Regular cardiac myocyte (primary cell): ENCODE measurements around the gene HTR3C. TPM values are rescaled to one million over a fixed set of nuclear protein-coding genes. Genes with fewer than 3 reads are reported as not detected.

ENCODE experiments used
- total RNA-seq: library from RNA; depleted of rRNA; stranded (reverse); fragments of >200 nt; gene quantifications from 2 replicates; pipeline ENCODE4 v1.2.3, GENCODE V29; 2014

The HTR3C gene
- total RNA-seq, result not detected in 2 replicates

DNA sequence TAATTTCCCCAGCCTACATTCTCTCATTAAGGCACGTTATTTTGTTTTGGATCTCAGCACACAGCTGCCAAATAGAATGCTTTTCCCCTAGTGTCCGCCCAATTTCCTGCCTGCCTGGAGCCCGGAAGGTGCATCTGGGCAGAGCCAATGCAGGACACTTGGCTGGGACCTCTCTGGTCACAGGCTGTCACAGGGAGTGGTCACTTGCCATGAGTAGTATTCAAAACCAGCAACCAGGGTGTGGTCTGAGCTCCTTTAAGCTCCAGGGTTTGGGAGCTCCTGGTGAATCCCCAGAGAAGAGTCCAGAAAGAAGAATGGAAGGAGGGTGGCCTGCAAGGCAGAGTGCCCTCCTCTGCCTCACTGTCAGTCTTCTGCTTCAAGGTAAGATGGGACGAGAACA lies at the start of gene HTR3C:
TSS of gene HTR3C (plus strand) at position 281 of the 400 bp plus-strand sequence. CDS start at position 315, 34 bp downstream.

DNA sequence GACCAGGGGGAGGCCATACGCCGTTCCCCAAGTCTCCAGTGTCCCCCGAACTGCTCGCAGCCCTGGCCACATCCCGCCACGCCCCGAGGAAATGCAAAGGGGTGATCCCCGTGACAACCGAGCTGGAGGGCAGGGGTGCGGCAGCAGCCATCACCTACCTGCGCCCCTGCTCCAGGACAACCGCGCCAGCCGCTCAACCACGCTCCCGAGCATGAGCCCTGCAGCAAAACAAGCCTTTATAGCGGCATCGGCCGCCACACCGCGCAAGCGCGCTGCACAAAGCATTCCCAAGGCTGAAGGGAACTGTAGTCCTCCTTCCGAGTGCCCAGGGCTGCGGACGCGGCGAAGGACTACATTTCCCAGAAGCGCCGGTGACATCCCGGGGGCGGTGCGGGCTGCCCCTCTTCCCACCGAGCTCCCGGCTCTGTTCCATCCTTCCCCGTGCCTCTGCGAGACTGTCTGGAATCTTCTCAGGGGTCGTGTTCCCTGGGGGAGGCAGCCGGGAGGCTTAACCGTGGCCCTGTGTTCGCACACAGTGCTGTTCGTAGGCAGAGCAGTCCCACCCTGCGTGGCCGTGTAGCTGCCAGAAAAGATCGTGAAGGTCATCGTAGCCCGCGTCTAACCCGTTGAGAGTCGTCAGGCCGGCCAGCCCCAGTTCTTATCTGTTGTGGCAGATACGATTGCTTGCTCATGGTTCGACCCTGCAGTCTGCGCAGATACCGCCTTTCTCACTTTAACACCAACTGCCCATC lies 35.0 kb upstream of the HTR3C start, which contains the start of gene ABCC5:
TSS of gene ABCC5 (minus strand) at position 213 of the 752 bp plus-strand sequence. CDS start 3,492 bp downstream, outside the sequence.

GRCh38 chr3:184031187-184031792 lies 21.6 kb upstream of the HTR3C start, which contains the start of gene HTR3D:
Gene HTR3D, plus strand, starts transcription at chr3:184031742. Its CDS starts 0 bp downstream, at chr3:184031742.

DNA sequence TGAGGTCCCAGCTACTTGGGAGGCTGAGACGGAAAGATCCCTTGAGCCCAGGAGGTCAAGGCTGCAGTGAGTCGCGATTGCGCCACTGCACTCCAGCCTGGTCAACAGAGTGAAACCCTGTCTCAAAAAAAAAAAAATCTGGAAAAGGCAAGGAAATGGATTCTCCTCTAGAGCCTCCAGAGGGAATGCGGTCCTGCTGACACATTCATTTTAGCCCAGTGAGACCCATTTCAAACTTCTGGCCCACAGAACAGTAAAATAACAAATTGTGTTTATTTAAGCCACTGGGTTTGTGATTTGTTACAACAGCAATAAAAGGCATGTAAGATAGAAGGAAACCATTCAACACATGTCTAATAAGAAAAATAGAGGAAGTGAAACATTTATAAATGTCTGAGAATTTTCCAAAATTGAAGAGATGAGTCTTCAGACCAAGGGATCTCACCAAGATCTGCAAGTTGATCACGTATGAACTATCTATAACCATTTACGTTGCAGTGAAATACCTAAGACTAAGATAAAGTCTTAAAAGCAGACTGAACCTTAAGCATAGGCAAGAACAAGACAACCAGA lies 44.0 kb downstream of the HTR3C start, which contains the start of gene HTR3E:
TSS of gene HTR3E (plus strand) at position 254 of the 573 bp plus-strand sequence. CDS start 466 bp downstream, outside the sequence.

Other genes starting within 250 kb of the HTR3C start
- 2.9 and 3.4 TPM in 2 replicates for gene MAP6D1, start 227.5 kb upstream of the HTR3C start, total RNA-seq
- 38.9 and 43.7 TPM in 2 replicates for gene PARL, start 168.2 kb upstream of the HTR3C start, total RNA-seq
- 14.4 and 25.4 TPM in 2 replicates for gene ABCC5, start 35.2 kb upstream of the HTR3C start, total RNA-seq
- gene HTR3D, start 21.3 kb upstream of the HTR3C start, total RNA-seq, result not detected in 2 replicates
- gene HTR3E, start 44.0 kb downstream of the HTR3C start, total RNA-seq, result not detected in 2 replicates
- 29.3 and 39.1 TPM in 2 replicates for gene EIF2B5, start 82.3 kb downstream of the HTR3C start, total RNA-seq
- 35.2 and 37.0 TPM in 2 replicates for gene DVL3, start 102.3 kb downstream of the HTR3C start, total RNA-seq
- gene AP2M1, start 121.8 kb downstream of the HTR3C start, total RNA-seq, result 384 and 533 TPM in 2 replicates
- 55.2 and 81.5 TPM in 2 replicates for gene ABCF3, start 133.2 kb downstream of the HTR3C start, total RNA-seq
- not detected in 2 replicates for gene VWA5B2, start 176.5 kb downstream of the HTR3C start, total RNA-seq
- 39.1 and 39.5 TPM in 2 replicates for gene ALG3, start 195.9 kb downstream of the HTR3C start, total RNA-seq
- gene EEF1AKMT4, start 196.6 kb downstream of the HTR3C start, total RNA-seq, result 3.4 and 6.9 TPM in 2 replicates
- gene CAMK2N2, start 208.5 kb downstream of the HTR3C start, total RNA-seq, result not detected in 2 replicates
- not detected in 2 replicates for gene ECE2, start 223.0 kb downstream of the HTR3C start, total RNA-seq
- 485 and 1,347 TPM in 2 replicates for gene PSMD2, start 246.2 kb downstream of the HTR3C start, total RNA-seq